Osteoblast (primary cell): ENCODE measurements around the gene MDC1. TPM values are rescaled to one million over a fixed set of nuclear protein-coding genes. Genes with fewer than 3 reads are reported as not detected.
"Not testable (repeated sequence)": the region's sequence is repeated elsewhere in the genome, so short reads cannot be mapped to it uniquely, and the experiment has no call there.

Experiments
- DNase-seq: peaks from one replicate; pipeline ENCODE4 v3.0.0; 2011; ENCODE audit warnings: low spot score, mixed read lengths; ENCODE audit not compliant: insufficient read length; ENCODE audit errors: missing footprints
- H2AFZ ChIP-seq: 2 replicates; pipeline ENCODE4 v1.6.0; 2011; ENCODE audit warnings: mild to moderate bottlenecking, low read length
- H3K27ac ChIP-seq: 2 replicates; pipeline ENCODE4 v1.5.1; 2011; ENCODE audit warnings: mild to moderate bottlenecking, low read depth, low read length, moderate library complexity
- H3K27me3 ChIP-seq: 2 replicates; pipeline ENCODE4 v1.6.0; 2012; ENCODE audit warnings: mild to moderate bottlenecking, control low read depth, inconsistent platforms, low read length, moderate library complexity; ENCODE audit not compliant: insufficient read depth
- H3K36me3 ChIP-seq: 2 replicates; pipeline ENCODE4 v1.5.1; 2011; ENCODE audit warnings: mild to moderate bottlenecking, low read length, control low read depth, moderate library complexity; ENCODE audit not compliant: insufficient read depth
- H3K4me1 ChIP-seq: 2 replicates; pipeline ENCODE4 v1.5.1; 2011; ENCODE audit warnings: mild to moderate bottlenecking, low read length, control low read depth, moderate library complexity; ENCODE audit not compliant: insufficient read depth
- H3K4me2 ChIP-seq: 2 replicates; pipeline ENCODE4 v1.6.0; 2011; ENCODE audit warnings: mild to moderate bottlenecking, low read length; ENCODE audit not compliant: insufficient read depth
- H3K4me3 ChIP-seq: fragments of 200-600 bp; sonication (generic); 3 replicates; pipeline ENCODE4 v1.5.1; 2012; ENCODE audit warnings: mild to moderate bottlenecking, low read length, inconsistent platforms; ENCODE audit not compliant: insufficient read depth
- H3K79me2 ChIP-seq: 2 replicates; pipeline ENCODE4 v1.6.0; 2012; ENCODE audit warnings: mild to moderate bottlenecking, low read length, control low read depth, inconsistent platforms; ENCODE audit not compliant: insufficient read depth
- H3K9me3 ChIP-seq: 2 replicates; pipeline ENCODE4 v1.5.1; 2011; ENCODE audit warnings: low read depth, low read length, control low read depth
- H4K20me1 ChIP-seq: 2 replicates; pipeline ENCODE4 v1.6.0; 2012; ENCODE audit warnings: mild to moderate bottlenecking, low read length, control low read depth; ENCODE audit not compliant: insufficient read depth
- CTCF ChIP-seq: IDR thresholded peaks from 2 replicates; pipeline ENCODE4 v1.5.1; 2011; ENCODE audit warnings: mild to moderate bottlenecking, low read depth, low read length, moderate library complexity; ENCODE audit errors: extremely low read depth
- total RNA-seq: library from RNA; depleted of rRNA; stranded (reverse); fragments of >200 nt; gene quantifications from 2 replicates; pipeline ENCODE4 v1.2.3, GENCODE V29; 2012

The MDC1 gene
- total RNA-seq, 1 donor: 5.1 TPM

DNA sequence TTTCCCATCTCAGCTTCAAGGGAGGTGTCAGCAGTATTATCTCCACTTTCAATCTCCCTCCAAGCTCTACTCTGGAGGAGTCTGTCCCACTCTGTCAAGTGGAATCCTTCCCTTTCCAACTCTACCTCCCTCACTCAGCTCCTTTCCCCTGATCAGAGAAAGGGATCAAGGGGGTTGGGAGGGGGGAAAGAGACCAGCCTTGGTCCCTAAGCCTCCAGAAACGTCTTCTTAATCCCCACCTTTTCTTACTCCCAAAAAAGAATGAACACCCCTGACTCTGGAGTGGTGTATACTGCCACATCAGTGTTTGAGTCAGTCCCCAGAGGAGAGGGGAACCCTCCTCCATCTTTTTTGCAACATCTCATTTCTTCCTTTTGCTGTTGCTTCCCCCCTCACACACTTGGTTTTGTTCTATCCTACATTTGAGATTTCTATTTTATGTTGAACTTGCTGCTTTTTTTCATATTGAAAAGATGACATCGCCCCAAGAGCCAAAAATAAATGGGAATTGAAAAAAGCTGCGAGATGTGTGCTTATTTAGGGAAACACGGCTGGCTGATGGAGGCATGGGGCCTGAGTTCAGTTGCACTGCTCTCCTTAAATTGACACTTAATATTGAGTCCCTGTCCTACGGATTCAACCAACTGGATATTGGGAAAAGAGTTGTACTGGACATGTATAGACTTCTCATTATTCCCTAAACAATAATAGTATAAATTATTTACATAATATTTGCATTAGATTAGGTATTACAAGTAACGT, 8.0 kb upstream of the MDC1 start:
- TF ChIP-seq CTCF: no peak
- Histone ChIP-seq H3K79me2 (peaks cover 52% of the 10 kb centered on the region), H3K9me3 (no peaks in the 10 kb centered on the region), H3K4me1 (peaks cover 42% of the 10 kb centered on the region), H3K4me3 (no peak overlapping the region), H3K36me3 (peaks cover 66% of the 10 kb centered on the region), H3K27me3 (no peaks in the 10 kb centered on the region), H3K27ac (peak overlapping the region; percentile 26), H3K4me2 (peak overlapping the region; percentile 51), H4K20me1 (peaks cover 48% of the 10 kb centered on the region), H2AFZ (no peak overlapping the region)
- peak; percentile 80 for DNase-seq

- Histone ChIP-seq H3K4me1 (peaks cover 47% of the 10 kb centered on the region), H3K36me3 (peaks cover 56% of the 10 kb centered on the region), H3K4me3 (peak overlapping the region; percentile 93), H3K27ac (peak overlapping the region; percentile 26), H3K79me2 (peaks cover 56% of the 10 kb centered on the region), H3K4me2 (peak overlapping the region; percentile 93), H4K20me1 (peaks cover 48% of the 10 kb centered on the region)
- H2AFZ ChIP-seq, H3K9me3 ChIP-seq, H3K27me3 ChIP-seq, DNase-seq: not testable (repeated sequence)
- peak; percentile 4 for TF ChIP-seq CTCF
These were observed 7.0 kb upstream of the MDC1 start for GRCh38 chr6:30723843-30724741.

DNA sequence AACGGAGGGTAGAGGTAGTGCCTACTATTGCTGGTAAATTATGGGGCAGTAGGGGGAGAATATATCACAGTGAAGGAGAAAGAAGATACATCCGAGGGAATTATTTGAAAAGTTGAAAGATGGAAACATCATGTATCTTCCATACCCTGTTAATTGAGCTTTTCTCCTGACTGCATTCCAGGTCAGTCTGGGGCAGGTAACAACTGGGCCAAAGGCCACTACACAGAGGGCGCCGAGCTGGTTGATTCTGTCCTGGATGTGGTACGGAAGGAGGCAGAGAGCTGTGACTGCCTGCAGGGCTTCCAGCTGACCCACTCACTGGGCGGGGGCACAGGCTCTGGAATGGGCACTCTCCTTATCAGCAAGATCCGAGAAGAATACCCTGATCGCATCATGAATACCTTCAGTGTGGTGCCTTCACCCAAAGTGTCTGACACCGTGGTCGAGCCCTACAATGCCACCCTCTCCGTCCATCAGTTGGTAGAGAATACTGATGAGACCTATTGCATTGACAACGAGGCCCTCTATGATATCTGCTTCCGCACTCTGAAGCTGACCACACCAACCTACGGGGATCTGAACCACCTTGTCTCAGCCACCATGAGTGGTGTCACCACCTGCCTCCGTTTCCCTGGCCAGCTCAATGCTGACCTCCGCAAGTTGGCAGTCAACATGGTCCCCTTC, 6.2 kb upstream of the MDC1 start:
- H3K4me2 ChIP-seq: peak overlapping the region; percentile 93
- peak overlapping the region; percentile 83 for H3K27ac ChIP-seq
- H4K20me1 ChIP-seq: peaks cover 48% of the 10 kb centered on the region
- peaks cover 56% of the 10 kb centered on the region for H3K36me3 ChIP-seq
- H3K4me3 ChIP-seq: peak overlapping the region; percentile 93
- peaks cover 62% of the 10 kb centered on the region for H3K79me2 ChIP-seq
- DNase-seq, H2AFZ ChIP-seq, H3K9me3 ChIP-seq, H3K27me3 ChIP-seq: not testable (repeated sequence)
- H3K4me1 ChIP-seq: peaks cover 52% of the 10 kb centered on the region

DNA sequence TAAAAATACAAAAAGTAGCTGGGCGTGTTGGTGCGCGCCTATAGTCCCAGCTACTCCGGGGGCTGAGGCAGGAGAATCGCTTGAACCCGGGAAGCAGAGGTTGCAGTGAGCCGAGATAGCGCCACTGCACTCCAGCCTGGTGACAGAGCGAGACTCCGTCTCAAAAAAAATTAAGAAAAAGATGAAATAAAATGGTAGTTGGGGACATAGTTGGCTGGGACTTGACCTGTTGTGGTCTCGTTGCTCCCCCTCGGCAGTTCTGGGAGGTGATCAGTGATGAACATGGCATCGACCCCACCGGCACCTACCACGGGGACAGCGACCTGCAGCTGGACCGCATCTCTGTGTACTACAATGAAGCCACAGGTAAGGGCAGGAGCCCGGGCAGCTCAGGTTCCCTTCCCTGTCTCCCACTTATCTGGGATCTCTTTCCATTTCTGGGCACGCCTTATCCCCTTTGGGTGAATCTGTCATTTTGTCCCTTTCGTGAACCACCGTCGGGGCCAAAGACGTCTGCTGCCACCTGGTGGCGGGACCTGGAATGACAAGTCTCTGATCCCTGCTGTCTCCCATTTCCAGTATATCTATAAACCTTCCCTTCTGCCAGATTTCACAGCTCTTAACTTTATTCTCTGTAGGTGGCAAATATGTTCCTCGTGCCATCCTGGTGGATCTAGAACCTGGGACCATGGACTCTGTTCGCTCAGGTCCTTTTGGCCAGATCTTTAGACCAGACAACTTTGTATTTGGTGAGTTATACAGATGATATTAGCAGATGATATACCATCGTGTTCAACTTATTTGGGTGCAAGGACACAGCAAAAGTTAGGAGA, 5.4 kb upstream of the MDC1 start:
- Histone ChIP-seq H3K4me1 (peaks cover 48% of the 10 kb centered on the region), H3K36me3 (peaks cover 50% of the 10 kb centered on the region), H2AFZ (no peak overlapping the region), H3K27me3 (no peaks in the 10 kb centered on the region), H3K79me2 (peaks cover 62% of the 10 kb centered on the region), H3K4me3 (peak overlapping the region; percentile 93), H3K27ac (peak overlapping the region; percentile 83), H4K20me1 (peaks cover 41% of the 10 kb centered on the region), H3K4me2 (peak overlapping the region; percentile 93), H3K9me3 (no peaks in the 10 kb centered on the region)
- peak; percentile 95 for TF ChIP-seq CTCF
- DNase-seq: peak; percentile 94

- H2AFZ ChIP-seq, H3K27me3 ChIP-seq, DNase-seq, H3K9me3 ChIP-seq: not testable (repeated sequence)
- peaks cover 63% of the 10 kb centered on the region for H3K79me2 ChIP-seq
- H3K4me3 ChIP-seq: peak overlapping the region; percentile 93
- peaks cover 41% of the 10 kb centered on the region for H4K20me1 ChIP-seq
- peaks cover 45% of the 10 kb centered on the region for H3K36me3 ChIP-seq
- peak overlapping the region; percentile 83 for H3K27ac ChIP-seq
- H3K4me2 ChIP-seq: peak overlapping the region; percentile 93
- H3K4me1 ChIP-seq: peaks cover 48% of the 10 kb centered on the region
These were observed 4.9 kb upstream of the MDC1 start for GRCh38 chr6:30722025-30722279.
